Measurements from ENCODE around the gene RALGPS1. TPM values are rescaled to one million over a fixed set of nuclear protein-coding genes. Genes with fewer than 3 reads are reported as not detected.

RALGPS1 gene
- polyA plus RNA-seq, 2 of the 4 experiments (the other 2 are of a cell fraction) = 5.0 to 7.9 TPM

GRCh38 chr9:127166651-127167524, 252.3 kb downstream of the RALGPS1 start:
- CTCF ChIA-PET = interaction anchor here (1.4 to 2.5 kb wide), 3 partner anchors 16 to 202 kb away, joined by 3 to 7 read pairs (median 4); no protein-coding TSS in a partner anchor
- POLR2A ChIA-PET = interaction anchor here (0.6 kb wide), 2 partner anchors 44 to 732 kb away, joined by 5 to 6 read pairs; partner anchors contain the start of gene ANGPTL2
- FAIRE-seq (no peak), DNase-seq (ENCODE audit: low read depth in 1 of 2, low spot score in 1 of 2) (no peak), ATAC-seq (no peak)
- no peak overlapping the region for H3K27ac ChIP-seq
- TF ChIP-seq CHD4 (IDR thresholded peaks at IDR 0.05; ENCODE audit: borderline replicate concordance) (no peak), TFCP2L1 (CRISPR knock-in tag; IDR thresholded peaks at IDR 0.05) (no peak), FOSB (CRISPR knock-in tag; IDR thresholded peaks at IDR 0.05) (no peak), JUN (IDR thresholded peaks at IDR 0.05) (no peak), EHMT2 (IDR thresholded peaks at IDR 0.05; ENCODE audit: low read depth) (no peak), NFE2L2 (conservative IDR thresholded peaks at IDR 0.05; ENCODE audit: low read length) (no peak), ZC3H11A (IDR thresholded peaks at IDR 0.05) (no peak), NPAS2 (CRISPR knock-in tag; IDR thresholded peaks at IDR 0.05; ENCODE audit: borderline replicate concordance) (no peak), BHLHE40 (IDR thresholded peaks at IDR 0.05; ENCODE audit: low read depth, low read length) (no peak), FOXS1 (CRISPR knock-in tag; IDR thresholded peaks at IDR 0.05) (no peak)
- no peaks in the 10 kb centered on the region for H3K9me3 ChIP-seq
- H3K4me1 ChIP-seq = peaks cover 16% of the 10 kb centered on the region; the same call in 2 of the 3 replicates
- H3K4me2 ChIP-seq = no peak overlapping the region
- 69% methylated on average over 11 of the region's 12 CpGs for WGBS (ENCODE audit: missing lambda C conversion rate)
- no peak overlapping the region for H3K4me3 ChIP-seq

GRCh38 chr9:127167560-127168326, 253.2 kb downstream of the RALGPS1 start:
- CTCF ChIA-PET = interaction anchor here (1.0 to 2.5 kb wide), 4 partner anchors 25 to 228 kb away, joined by 3 to 7 read pairs (median 3); no protein-coding TSS in a partner anchor
- H3K9me3 ChIP-seq = no peaks in the 10 kb centered on the region
- no peak overlapping the region for H3K4me2 ChIP-seq
- no peak overlapping the region for H3K27ac ChIP-seq
- no peak; a peak in 1 of 6 replicates for ATAC-seq
- no peak for DNase-seq (ENCODE audit: low read depth in 1 of 2, low spot score in 1 of 2)
- H3K4me1 ChIP-seq = peaks cover 16% of the 10 kb centered on the region; the same call in 2 of the 3 replicates
- POLR2A ChIA-PET = no interaction called here
- no peak overlapping the region for H3K4me3 ChIP-seq
- whole genome bisulfite sequencing (ENCODE audit: missing lambda C conversion rate) = 86% methylated on average over 11 of the region's 11 CpGs
- no peak for FAIRE-seq
- TF ChIP-seq BCL3 (IDR thresholded peaks at IDR 0.05) (no peak), POLR2AphosphoS2 (conservative IDR thresholded peaks at IDR 0.05; ENCODE audit: low read length) (no peak), HES2 (IDR thresholded peaks at IDR 0.05) (no peak), FOSL2 (IDR thresholded peaks at IDR 0.05) (no peak), FOSL2 (CRISPR knock-in tag; IDR thresholded peaks at IDR 0.05) (no peak)

GRCh38 chr9:127168756-127169574, 254.4 kb downstream of the RALGPS1 start:
- 80% methylated on average over 8 of the region's 10 CpGs for WGBS (ENCODE audit: missing lambda C conversion rate)
- CTCF ChIA-PET = interaction anchor here (1.0 to 1.2 kb wide), 2 partner anchors 204 to 230 kb away, joined by 3 read pairs; no protein-coding TSS in a partner anchor
- no peak for TF ChIP-seq CHD2 (IDR thresholded peaks at IDR 0.05; ENCODE audit: low read length, partially characterized antibody)
- TF ChIP-seq TFCP2L1 (CRISPR knock-in tag; IDR thresholded peaks at IDR 0.05) = no peak
- no peak for TF ChIP-seq RFX5 (IDR thresholded peaks at IDR 0.05)
- no peak for TF ChIP-seq POLR2AphosphoS2 (conservative IDR thresholded peaks at IDR 0.05; ENCODE audit: low read length)
- TF ChIP-seq FOXS1 (CRISPR knock-in tag; IDR thresholded peaks at IDR 0.05) = no peak
- no peak for TF ChIP-seq NR3C1 (IDR thresholded peaks at IDR 0.05)
- no peak for TF ChIP-seq ELK1 (IDR thresholded peaks at IDR 0.05; ENCODE audit: low read depth, low read length)
- no peak for TF ChIP-seq HDAC2 (IDR thresholded peaks at IDR 0.05)
- no peak for TF ChIP-seq PBX3 (IDR thresholded peaks at IDR 0.05)
- POLR2A ChIA-PET = no interaction called here
- Histone ChIP-seq H3K27ac (no peak overlapping the region), H3K4me2 (no peak overlapping the region), H3K9me3 (no peaks in the 10 kb centered on the region), H3K4me3 (no peak overlapping the region), H3K4me1 (0 out of 3 replicates have a peak, but pooled peaks cover 6% of the 10 kb centered on the region)
- no peak for DNase-seq (ENCODE audit: low read depth in 1 of 2, low spot score in 1 of 2)
- no peak for FAIRE-seq
- ATAC-seq = no peak

Measured in A549 (cell line).